Stimulated activated CD8-positive, alpha-beta memory T cell treated with anti-CD3 and anti-CD28 coated beads, Interleukin-4, amount 100 ng/mL, for 24 hours (primary cell): ENCODE results near the gene ARHGEF17.

Experiments used
- DNase-seq: peaks from one replicate; pipeline ENCODE4 v3.0.0-alpha.2; 2020; ENCODE audit warnings: low read depth

Gene ARHGEF17

DNA sequence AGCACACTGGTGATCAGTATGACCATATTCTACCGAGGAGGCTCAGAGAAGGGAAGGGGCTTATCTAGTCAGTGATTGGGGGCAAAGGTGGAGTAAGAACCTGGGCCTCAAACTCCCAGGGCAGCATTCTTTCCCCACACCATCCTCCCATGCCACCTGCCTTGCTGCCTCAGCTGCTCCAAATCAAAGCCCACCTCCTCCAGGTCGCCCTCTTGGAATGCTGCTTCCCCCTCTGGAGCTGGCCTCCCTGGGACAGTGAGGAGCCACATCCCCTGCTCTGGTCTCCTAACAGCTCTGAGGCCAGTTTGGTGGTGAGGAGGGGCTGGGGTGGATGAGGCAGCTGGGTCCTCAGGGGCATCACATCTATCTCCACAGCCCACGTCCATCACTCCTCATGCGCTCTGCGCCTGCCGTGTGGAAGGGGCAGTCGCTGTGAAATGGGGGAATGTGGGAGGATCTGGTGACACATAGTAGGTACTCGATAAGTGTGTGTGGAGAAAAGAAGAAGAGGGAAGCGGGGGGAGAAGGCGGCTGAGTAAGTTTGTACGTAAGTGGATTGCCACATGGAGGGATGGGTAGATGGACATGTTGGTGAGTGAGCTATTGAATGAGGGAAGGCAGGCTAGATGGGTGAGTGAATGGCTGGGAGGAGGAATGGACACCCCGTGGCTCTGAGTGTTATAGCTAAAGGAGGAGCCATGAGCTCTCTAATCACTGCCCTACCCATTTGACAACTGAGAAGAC, 16.1 kb upstream of the ARHGEF17 start:
- DNase-seq: no peak

DNA sequence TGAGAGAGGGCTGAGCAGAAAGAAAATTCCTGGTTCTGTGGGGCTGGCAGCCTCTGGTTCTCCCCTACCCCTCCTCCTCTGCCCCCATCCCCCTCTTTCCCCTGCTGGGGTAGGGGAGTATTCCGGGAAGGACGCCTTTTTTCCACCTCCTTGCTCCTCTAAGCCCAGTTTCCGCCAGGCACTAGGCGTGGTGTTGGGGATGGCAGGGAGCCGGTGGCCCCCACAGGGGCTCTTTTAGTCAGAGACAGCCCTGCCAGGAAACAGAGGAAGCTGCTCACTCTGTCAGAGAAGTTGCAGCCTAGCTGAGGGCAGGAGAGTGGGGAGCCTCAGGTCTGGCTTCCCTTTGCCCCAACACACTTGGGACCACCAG, 15.6 kb upstream of the ARHGEF17 start:
- no peak for DNase-seq

GRCh38 chr11:73293356-73293936, 14.6 kb upstream of the ARHGEF17 start:
- DNase-seq: no peak

DNA sequence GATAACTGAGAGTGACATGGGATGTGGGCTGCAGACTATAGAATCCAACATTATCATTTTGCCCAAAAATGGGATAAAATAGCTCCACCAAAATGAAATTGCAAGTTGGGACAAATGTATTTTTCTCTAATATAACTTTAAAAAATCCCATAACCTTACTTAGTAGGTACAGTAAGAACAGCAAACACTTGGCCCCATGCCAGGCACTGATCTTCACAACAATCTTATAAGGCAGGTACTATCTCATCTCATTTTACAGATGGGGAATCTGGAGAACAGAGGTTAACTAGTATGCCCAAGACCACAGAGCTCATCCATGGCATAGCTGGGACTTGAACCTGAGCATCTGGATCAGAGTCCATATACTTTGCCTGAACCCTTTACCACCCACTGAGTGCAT, 13.5 kb upstream of the ARHGEF17 start:
- no peak for DNase-seq

DNA sequence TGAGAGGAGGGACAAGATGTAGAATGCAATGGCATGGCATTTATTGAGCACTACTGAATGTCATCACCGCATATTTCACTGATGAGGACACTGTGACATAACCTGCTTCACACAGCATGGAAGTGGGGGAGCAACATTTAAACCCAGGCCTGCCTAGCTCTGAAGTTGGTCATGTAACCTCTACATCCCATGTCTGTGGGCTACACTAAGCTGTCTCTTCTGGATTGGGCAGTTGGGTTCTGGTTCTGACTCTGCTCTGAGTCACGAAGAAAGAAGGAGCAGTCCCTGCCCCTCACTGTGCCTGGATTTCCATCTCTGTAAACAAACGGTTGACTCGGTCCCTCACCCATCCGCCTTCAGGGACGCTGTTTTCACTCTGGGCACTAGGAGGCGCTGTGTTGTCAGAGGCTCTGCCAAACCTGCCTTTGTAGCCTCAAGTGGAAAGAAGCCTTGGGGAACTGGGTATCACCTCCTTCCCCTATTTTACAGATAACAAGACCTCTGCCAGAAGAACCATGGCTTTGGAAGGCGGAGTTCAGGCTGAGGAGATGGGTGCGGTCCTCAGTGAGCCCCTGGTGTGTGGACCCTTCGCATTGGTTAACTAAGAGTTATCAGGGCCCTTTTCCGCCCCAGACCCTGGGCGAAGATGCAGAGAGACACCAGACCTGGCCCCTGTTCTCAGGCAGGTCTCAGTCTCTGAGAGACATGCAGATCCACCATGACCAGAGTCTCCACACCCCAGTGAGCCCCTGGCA, 12.7 kb upstream of the ARHGEF17 start:
- peak; percentile 62 for DNase-seq

DNA sequence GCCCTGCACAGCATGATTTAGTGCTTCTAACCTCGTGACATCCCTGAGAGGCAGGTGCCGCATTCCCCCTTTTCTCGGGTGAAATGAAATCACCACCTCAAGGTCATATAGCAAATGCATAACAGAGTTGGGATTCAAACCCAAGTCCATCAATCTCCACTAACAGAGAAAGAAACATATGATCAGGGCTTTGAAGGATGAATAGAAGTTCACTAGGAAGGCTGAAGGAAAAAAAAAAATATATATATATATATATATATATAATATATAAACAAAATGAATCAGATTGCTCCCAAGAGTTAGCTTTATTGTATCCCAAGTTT, 12.1 kb upstream of the ARHGEF17 start:
- no peak for DNase-seq

- DNase-seq: no peak
Observed at GRCh38 chr11:73296501-73297230, 11.4 kb upstream of the ARHGEF17 start.

GRCh38 chr11:73297231-73297590, 10.9 kb upstream of the ARHGEF17 start:
- DNase-seq: no peak

- no peak for DNase-seq
Observed at GRCh38 chr11:73297702-73298101, 10.4 kb upstream of the ARHGEF17 start.

DNA sequence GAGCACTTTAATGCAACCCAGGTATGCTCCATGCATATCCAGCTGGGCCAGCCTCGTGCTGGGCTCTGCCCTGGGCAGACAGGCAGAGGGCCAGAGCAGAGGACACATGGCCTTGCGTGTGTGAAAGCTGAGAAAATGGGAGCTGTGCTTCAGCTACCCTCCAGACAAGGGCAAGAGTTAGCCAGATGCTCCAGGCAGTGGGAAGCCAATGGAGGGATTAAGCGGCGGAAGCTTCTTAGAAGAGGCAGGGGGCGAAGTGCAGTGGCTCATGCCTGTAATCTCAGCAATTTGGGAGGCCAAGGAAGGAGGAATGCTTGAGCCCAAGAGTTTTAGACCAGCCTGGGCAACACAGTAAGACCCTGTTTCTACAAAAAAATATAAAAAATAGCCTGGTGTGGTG, 9.8 kb upstream of the ARHGEF17 start:
- DNase-seq: no peak

DNA sequence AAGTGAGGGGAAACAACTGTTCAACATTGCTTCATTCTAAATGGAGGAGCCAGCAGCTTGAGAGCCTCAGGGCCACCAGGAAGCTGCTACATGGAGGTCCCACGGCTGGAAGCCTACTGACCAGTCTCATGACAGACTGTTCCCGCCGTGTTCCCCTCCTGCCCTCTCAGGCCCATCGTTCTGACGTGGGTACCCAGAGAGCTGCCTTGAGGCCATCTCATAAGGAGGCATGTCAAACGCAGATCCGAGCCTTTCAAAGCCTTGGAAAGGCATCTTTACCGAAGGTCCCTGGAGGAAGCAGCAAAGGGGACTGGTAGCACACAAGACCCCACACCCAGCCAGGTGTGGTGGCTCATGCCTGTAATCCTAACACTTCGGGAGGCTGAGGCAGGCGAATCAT, 8.3 kb upstream of the ARHGEF17 start:
- no peak for DNase-seq

GRCh38 chr11:73306069-73306841, 1.8 kb upstream of the ARHGEF17 start:
- DNase-seq: no peak

GRCh38 chr11:73306977-73307322, 1.1 kb upstream of the ARHGEF17 start:
- no peak for DNase-seq

GRCh38 chr11:73307323-73308002, 613 bp upstream of the ARHGEF17 start:
- DNase-seq: peak; percentile 86

- no peak for DNase-seq
Observed at GRCh38 chr11:73308961-73309919, 1.2 kb downstream of the ARHGEF17 start.

- no peak for DNase-seq
Observed at GRCh38 chr11:73310076-73310475, 2.0 kb downstream of the ARHGEF17 start.

GRCh38 chr11:73310661-73311393, 2.8 kb downstream of the ARHGEF17 start:
- DNase-seq: no peak

- no peak for DNase-seq
Observed at GRCh38 chr11:73311394-73311869, 3.4 kb downstream of the ARHGEF17 start.

DNA sequence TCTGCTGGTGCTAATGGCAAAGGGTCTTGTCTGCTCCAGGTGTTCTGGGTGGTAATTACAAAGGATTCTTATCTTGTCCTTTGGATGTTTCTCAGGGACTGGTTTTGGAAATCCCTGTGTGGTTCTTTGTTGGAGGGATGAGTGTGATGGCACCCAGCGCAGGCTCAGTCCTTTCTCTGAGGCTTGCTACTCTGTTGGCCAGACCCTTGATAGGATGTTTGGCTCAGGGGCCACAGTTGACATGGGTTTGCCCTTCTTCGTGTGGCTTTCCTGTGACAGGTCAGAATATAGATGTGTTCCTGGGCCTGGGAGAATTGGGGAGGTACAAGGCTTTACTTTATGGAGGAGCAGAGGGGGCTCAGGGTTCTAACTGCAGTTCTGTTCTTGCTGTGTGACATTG, 4.0 kb downstream of the ARHGEF17 start:
- no peak for DNase-seq
